ENCODE results near the gene SH3PXD2A. TPM values are rescaled to one million over a fixed set of nuclear protein-coding genes. Genes with fewer than 3 reads are reported as not detected.

The SH3PXD2A gene
- total RNA-seq, 1 experiment from 2014 or later, result 54.9 TPM

DNA sequence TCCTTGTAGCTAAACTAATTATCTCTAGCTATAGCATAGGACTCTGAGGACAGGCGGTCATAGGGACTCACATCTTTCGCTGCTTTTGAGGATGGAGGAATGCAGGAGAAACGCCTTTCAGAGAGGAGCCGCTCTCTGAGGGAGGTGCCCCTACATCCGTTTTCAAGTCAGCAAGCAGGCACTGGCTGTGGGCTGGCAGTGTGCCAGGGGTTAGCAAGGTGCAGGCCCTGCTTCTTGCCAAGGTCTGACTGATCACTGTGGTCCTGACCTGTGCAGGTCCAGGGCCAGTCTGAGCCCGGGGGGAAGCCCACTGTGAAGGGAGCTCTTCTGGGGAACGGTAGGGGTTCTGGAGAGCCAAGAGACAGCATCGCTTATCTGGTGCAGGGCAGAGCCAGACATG is 89.4 kb downstream of the SH3PXD2A start:
- intact Hi-C loops (cut with micrococcal nuclease; ENCODE audit: unreplicated experiment), result no loop called here
- H3K4me1 ChIP-seq (ENCODE audit: insufficient read depth, low read length, poor library complexity, severe bottlenecking), result peaks cover 24% of the 10 kb centered on the region
- H3K9me3 ChIP-seq (ENCODE audit: low read depth, low read length, poor library complexity, severe bottlenecking), result no peaks in the 10 kb centered on the region
- ChIA-PET CTCF (no interaction called here), POLR2A (ENCODE audit: low non-redundant PET) (no interaction called here)
- no peaks in the 10 kb centered on the region for H3K27me3 ChIP-seq (replicated peaks; ENCODE audit: insufficient read depth, low read depth, low read length, poor library complexity)
- no TSS peak for BruUV-seq (replicated peaks)
- no peak overlapping the region for H3K27ac ChIP-seq (ENCODE audit: low read depth, low read length, poor library complexity, severe bottlenecking)
- no peak overlapping the region for H3K4me3 ChIP-seq (ENCODE audit: low read depth, low read length, poor library complexity, severe bottlenecking)
- no peak for DNase-seq (ENCODE audit: low spot score)
- no peak for TF ChIP-seq EZH2 (IDR thresholded peaks at IDR 0.05; ENCODE audit: borderline replicate concordance, low read depth, low read length, poor library complexity, severe bottlenecking)
- TF ChIP-seq CTCF (conservative IDR thresholded peaks at IDR 0.05; ENCODE audit: low read depth, low read length), result no peak
- H3K36me3 ChIP-seq (ENCODE audit: insufficient read depth, low read length, poor library complexity, severe bottlenecking), result no peaks in the 10 kb centered on the region

GRCh38 chr10:103765168-103765567 is 90.2 kb downstream of the SH3PXD2A start:
- H3K36me3 ChIP-seq (ENCODE audit: insufficient read depth, low read length, poor library complexity, severe bottlenecking), result no peaks in the 10 kb centered on the region
- CTCF ChIA-PET, result no interaction called here

DNA sequence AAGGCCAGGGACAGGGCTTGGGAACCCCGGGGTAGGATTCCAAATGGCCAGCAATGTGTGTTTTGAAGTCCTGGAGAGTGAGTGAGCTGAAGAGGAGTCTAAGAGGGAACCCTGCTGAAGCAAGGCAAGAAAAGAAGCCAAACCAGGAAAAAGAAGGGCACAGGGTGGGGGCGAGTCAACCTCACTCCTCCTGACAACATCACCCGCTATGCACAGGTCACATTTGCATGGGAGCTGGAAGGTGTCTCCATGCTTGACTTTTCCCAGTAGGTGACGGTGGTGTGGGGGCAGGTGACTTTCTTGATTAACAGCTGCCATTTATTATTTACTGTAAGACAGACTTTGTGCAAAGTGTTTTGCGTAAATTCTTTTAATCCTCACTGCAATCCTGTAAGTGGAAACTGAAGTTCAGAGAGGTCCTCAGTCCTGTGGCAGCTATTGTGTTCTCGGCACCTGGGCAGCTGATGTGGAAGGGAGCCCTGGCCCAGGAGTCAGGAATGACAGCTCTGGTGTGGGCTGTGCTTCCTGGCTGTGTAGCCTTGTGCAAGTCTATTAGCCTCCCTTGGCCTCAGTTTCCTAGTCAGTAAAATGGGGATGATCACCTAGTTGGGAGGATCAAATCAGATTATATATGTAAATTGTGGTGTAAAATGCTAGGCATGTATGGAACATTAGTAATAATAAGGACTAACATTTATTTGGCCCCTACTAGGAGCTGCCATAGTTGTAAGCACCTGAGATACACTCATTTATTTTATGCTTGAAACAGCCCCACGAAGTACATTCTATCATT is 90.9 kb downstream of the SH3PXD2A start:
- TF ChIP-seq EZH2 (IDR thresholded peaks at IDR 0.05; ENCODE audit: borderline replicate concordance, low read depth, low read length, poor library complexity, severe bottlenecking), result no peak
- no peak overlapping the region for H3K4me3 ChIP-seq (ENCODE audit: low read depth, low read length, poor library complexity, severe bottlenecking)
- peaks cover 25% of the 10 kb centered on the region for H3K4me1 ChIP-seq (ENCODE audit: insufficient read depth, low read length, poor library complexity, severe bottlenecking)
- no peak for DNase-seq (ENCODE audit: low spot score)
- no TSS peak for BruUV-seq (replicated peaks)
- no peaks in the 10 kb centered on the region for H3K36me3 ChIP-seq (ENCODE audit: insufficient read depth, low read length, poor library complexity, severe bottlenecking)
- peak overlapping the region; percentile 29 for H3K27ac ChIP-seq (ENCODE audit: low read depth, low read length, poor library complexity, severe bottlenecking)
- H3K27me3 ChIP-seq (replicated peaks; ENCODE audit: insufficient read depth, low read depth, low read length, poor library complexity), result no peaks in the 10 kb centered on the region
- intact Hi-C loops (cut with micrococcal nuclease; ENCODE audit: unreplicated experiment), result no loop called here
- CTCF ChIA-PET, result no interaction called here
- no peaks in the 10 kb centered on the region for H3K9me3 ChIP-seq (ENCODE audit: low read depth, low read length, poor library complexity, severe bottlenecking)
- POLR2A ChIA-PET (ENCODE audit: low non-redundant PET), result no interaction called here

More at GRCh38 chr10:103765168-103765567, 90.2 kb downstream of the SH3PXD2A start:
- Histone ChIP-seq H3K4me3 (ENCODE audit: low read depth, low read length, poor library complexity, severe bottlenecking) (no peak overlapping the region), H3K9me3 (ENCODE audit: low read depth, low read length, poor library complexity, severe bottlenecking) (no peaks in the 10 kb centered on the region), H3K27ac (ENCODE audit: low read depth, low read length, poor library complexity, severe bottlenecking) (no peak overlapping the region), H3K27me3 (replicated peaks; ENCODE audit: insufficient read depth, low read depth, low read length, poor library complexity) (no peaks in the 10 kb centered on the region), H3K4me1 (ENCODE audit: insufficient read depth, low read length, poor library complexity, severe bottlenecking) (peaks cover 23% of the 10 kb centered on the region)
- no peak for DNase-seq (ENCODE audit: low spot score)
- no TSS peak for BruUV-seq (replicated peaks)
- TF ChIP-seq CTCF (conservative IDR thresholded peaks at IDR 0.05; ENCODE audit: low read depth, low read length), result no peak
- intact Hi-C loops (cut with micrococcal nuclease; ENCODE audit: unreplicated experiment), result no loop called here
- POLR2A ChIA-PET (ENCODE audit: low non-redundant PET), result no interaction called here
